HG02943 (cell line): Measurements from ENCODE around the gene RBM19.
"Not testable (repeated sequence)": the region's sequence is repeated elsewhere in the genome, so short reads cannot be mapped to it uniquely, and the experiment has no call there.

ENCODE experiments used
- ATAC-seq: cut with Tn5 transposase; IDR thresholded peaks from one replicate; pipeline ENCODE4 v1.9.1; 2021; ENCODE audit warnings: mild to moderate bottlenecking, low read depth, moderate library complexity; ENCODE audit not compliant: unreplicated experiment

RBM19 gene

DNA sequence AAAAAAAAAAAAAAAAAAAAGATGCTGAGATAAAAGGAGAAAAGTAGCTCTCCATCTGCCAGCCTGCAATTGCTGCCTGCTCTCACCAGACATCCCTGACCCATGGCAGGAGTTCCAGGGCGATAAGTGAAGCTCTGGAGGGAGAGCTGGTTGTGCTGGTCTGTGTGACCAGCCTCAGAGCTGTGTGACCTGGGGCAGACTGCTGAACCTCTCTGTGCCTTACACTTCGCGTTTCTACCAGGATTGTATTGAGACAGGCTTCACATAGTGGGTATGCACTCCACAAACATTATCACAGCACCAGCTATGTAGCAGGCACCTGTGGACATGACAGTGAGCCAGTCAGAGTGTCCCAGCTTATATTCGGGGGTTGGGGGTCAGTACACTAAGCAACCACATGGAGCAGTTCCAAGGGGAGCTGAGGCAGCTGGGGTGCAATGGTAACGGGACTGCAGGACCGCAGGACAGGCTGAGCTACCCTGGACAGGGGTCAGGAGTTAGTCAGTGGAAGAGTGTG, 57.5 kb downstream of the RBM19 start:
- ATAC-seq = no peak

DNA sequence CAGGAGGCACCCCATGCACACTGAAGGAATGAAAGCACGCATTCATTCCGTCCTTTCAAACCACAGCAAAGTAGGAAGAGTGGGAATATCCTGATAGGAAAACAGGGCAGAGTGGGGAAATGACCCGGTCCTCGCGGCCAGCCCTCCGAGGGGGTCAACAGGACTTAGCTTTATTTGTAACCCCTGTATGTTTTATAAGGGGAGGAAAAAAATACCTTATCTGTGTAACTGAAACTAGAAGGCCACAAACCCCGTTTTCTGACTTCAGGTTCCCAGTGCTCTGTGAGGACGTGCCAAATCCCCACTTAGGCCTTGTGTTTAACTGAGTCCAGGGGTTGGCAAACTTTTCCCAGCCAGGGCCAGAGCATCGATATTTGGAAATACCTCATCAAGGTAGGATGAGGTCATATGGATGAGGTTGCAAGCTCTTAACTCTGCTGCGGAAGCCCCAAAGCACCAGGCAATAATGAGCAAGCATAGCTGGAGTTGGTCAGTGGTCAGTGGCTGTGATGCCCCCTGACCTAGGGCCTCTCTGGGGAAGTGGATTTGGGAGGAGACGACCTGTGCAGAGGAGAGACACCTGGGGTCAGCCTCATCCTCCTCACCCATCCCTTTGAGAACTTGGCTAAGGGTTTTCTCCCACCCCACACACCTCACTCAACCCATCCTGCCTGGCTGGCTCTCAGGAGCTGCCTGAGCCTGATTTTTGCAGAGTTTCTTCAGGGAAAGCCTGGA, 58.5 kb downstream of the RBM19 start:
- no peak for ATAC-seq

DNA sequence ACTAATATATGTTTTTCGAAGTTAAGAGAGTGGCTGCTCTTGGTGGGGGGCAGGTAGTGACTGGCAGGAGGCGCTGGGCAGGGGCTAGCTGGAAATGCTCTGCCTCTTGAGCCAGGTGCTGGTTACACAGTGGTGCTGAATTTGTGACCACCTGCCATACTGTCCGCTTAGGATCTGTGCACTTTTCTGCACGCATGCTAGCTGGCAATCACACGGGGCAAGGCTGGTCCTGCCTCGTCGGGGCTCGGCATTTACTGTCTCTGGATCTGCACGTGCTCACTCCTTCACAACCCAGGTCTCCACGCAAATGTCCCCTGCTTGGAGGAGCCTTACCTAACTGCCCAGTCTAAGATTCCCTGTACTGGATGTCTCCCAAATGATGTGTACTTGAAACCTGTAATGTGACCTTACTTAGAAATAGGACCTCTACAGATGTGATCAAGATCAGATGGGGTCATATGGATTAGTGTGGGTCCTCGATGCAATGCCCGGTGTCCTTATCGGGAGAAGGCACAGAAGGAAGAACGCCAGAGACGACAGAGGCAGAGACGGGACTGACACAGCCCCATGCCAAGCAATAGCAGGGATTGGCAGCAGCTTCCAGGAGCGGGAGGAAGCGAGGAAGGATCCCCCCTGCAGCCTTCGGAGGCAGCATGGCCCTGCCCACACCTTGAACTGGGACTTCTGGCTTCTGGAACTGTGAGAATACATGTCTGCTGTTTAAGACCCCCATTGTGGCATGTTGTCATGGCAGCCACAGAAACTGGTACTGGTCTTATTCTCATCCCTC, 59.5 kb downstream of the RBM19 start:
- no peak for ATAC-seq

DNA sequence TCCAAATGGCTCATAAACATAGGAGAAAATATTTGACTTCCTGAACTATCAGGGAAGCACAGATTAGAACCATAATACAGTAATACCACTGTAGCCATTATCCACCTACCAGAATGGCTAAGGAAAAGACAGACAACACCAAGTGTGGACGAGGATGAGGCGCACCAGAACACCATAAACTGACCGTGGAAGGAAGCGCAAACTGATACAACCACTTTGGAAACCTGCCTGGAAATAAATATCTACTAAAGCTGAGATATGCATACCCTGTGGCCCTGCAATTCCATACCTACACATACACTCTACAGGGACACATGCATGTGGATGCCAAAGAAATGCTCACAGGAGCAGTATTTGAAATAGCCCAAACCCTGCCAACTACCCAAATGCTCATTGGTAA, 60.3 kb downstream of the RBM19 start:
- ATAC-seq = no peak

DNA sequence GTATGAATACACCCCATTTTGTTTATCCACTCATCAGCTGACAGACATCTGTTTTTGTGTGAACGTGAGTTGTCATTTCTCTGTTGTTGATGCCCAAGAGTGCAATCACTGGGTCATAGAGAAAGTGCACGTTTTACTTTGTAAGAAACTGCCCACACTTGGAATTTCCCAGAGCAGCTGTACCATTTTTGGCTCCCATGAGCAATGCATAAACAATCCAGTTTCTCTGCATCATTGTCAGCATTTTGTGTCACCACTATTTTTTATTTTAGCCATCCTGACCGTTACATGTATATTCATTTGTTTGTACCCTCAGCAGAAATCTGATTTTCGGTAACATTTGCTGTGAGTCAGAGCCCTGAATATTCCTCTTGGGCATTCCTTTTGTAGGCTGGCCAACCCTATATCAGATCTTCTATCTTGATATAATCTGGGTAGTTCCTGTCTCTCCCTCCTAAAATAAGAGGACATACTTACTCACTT, 62.7 kb downstream of the RBM19 start:
- ATAC-seq = no peak

DNA sequence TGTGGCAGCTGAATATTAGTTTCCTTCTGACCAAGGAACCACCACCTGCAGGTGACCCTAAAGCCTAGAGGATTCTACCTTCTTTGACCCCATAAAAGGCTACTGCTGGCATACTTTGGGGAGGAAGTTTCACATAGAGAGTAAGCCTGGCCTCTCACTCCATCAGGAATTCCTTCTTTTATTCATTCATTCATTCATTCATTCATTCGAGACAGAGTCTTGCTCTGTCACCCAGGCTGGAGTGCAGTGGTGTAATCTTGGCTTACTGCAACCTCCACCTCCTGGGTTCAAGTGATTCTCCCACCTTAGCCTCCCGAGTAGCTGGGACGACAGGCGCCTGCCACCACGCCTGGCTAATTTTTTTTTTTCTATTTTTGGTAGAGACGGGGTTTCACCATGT, 64.8 kb downstream of the RBM19 start:
- not testable (repeated sequence) for ATAC-seq

DNA sequence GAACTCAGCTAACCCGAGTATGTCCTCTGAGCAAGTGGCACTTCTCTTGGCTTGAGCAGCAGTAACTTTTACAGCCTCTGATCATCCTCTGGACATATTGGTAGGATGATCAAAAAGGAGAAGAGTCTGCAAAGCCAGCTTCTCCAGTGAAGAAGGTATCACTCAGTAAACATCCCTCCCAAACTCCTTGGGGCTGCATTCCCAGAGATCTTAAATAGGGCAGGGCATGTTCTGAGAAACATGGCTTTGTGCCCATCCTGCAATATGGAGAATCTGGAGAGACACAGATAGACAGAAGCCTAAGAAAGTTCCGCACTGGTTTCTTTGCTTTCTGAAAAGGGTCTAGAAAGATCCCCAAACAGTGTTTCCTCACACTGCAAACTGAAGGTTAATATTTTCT, 65.4 kb downstream of the RBM19 start:
- no peak for ATAC-seq

DNA sequence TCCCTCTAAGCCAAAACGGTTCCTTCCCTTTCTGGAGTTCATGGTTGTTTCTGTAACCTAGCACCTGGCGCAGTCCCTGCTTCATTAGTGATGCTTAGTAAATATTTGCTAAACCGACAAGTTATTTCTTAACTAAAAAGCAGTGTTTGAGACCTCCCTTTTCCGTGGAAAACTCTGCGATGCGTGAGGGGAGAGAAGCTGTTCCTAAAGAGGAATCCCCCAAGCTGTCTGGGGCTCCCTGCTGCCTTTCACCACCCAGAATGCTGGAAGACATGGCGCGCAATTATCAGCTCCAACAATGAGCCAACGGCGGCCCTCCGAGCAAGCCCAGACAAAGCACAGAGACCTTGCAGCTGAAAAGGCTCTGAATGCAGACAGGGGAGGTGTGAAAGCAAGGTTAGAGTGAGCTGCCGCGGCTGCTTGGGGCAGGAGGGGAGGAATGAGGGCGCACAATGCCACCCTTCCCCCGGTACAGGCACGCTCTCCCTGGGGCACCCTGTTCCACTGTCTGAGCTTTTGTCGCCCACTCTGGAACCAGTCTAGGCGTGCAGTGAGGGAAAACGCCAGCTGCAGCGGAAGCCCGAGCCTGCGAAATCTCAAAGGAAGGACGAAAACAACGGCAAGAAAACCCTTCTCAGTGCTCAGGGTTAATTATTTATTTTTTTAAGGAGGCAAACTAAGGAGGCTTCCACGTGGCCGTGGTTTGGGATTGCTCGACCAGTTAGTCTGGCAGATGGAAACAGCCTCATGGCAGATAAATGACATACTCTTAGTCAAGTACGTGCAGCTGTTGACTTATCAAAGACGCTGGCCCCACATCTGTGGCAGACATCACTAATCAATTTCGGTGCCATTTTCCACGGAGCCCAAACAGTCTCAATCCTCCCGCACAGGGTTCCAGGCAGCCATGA, 66.3 kb downstream of the RBM19 start:
- ATAC-seq = no peak

DNA sequence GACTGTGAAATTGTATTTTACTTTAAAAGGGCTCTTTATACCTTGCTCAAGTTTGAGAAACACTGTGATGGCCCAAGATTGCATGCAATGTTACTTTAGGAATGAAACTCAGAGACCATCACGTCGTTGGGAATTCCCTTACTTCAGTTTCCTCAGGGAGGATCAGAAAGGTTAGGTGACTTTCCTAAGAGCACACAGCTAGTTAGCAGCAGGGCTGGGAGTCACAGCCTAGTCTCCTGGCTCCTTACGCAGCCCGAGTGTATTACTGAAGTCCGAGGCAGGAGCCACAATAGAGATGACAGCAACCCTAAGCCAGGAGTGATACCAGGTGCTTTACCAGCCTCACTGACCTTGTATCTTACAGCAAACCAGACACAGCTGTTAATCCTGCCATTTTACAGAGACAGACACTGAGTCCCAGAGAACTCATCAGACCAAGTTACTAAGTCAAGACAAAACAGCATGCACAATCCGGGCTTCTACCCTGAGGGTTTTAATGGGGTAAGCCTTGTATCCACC, 67.0 kb downstream of the RBM19 start:
- ATAC-seq = no peak

DNA sequence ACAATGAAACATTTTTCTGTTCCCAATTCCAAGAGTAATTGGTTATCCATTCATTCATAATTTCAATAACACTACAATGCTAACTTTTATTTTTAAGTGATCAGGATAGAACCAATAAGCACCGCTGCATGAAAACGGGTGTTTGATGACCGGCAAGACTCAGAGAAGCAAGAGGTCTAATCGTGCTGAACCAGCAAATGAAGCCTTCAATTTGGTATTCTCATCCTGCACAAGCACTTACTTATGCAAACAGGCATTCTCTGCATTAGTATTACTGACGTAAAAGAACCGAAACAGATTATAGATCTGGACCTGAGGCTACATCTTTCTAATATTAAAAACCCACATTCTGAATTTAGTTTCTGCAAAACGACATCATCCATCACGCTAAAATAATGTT, 67.7 kb downstream of the RBM19 start:
- no peak for ATAC-seq

DNA sequence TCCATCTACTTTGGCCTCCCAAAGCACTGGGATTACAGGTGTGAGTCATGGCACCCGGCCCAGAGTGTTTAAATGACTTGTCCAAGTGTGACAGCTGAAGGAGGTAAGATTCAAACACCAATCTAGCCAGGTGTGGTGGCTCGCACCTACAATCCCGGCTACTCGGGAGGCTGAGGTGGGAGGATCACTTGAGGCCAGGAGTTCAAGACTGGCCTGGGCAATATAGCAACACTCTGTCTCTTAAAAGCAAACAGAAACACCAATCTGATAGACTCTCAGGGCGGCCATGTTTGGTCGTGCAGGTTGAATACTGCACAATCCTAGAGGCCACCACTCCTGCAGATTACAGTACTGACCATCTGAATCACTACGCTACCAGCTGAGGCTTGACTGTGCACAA, 68.7 kb downstream of the RBM19 start:
- no peak for ATAC-seq

DNA sequence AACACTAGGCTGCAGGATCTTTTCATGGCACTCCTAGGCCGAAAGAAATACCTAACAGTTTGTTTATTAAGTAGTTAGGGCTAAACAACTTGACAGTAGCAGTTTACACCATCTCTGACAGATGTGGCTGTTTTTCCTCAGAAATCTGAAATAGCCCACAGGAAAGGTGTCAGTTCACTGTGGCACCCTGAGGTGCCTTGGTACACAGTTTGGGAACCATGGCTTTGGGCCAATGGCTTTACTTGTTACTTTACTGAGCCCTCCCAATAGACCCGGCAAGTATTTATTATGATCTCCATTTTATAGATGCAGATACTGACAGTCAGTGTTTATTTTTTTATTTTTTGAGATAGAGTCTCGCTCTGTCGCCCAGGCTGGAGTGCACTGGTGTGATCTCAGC, 69.3 kb downstream of the RBM19 start:
- no peak for ATAC-seq

DNA sequence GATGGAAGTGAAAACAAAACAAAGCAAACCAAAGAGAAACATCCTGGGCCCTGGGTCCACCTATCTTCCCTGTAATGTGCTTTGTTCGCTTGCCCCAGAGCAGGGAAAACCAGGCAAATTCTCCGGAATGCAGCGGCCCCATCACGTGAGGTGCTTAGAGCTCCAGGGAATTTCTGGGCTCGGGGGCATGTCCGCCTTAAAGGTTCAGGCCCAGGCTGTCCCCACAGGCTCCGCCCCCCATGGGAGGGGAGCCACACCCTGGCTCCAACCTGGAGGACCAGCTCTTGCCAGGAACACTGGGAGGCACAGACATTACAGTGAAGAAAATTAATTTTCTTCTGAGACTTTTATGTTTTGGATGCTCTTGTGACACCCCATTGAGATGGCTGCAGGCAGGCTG, 69.9 kb downstream of the RBM19 start:
- no peak for ATAC-seq

DNA sequence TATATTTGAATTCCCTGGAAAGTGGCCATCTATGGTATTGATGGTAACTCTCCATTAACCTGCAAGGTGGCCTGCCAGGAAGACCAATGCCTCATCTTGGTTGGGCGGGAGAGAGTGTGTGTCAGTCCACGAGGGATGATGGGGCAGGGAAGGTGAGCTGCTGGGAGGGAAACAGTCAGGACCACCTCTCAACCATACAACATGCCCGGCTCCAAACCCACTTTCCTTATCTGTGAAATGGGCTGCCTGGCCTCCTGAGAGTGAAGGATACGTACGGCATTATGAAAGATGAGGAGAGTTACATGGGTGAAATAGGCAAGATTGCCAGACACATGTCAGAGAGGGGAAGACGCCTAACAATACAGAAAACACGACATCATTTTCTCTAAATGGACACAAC, 70.9 kb downstream of the RBM19 start:
- no peak for ATAC-seq

DNA sequence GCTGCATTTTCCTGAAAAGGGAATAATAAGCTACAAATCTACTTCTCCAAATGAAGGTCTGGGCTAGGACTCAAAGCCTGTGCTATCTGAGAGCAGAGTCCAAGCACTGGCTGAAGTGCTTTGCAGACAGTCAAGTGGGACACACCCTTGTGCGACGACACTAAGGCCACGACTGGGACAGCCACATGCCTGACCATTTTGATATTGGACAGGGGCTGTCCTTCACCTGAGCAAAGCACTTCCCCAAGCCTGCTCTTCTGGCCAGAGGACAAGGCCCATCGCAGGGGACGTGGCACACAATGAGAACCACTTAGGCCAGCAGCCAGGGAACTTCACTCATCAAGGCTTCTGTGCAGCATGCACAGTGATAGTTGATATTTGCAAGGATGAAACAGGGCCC, 71.4 kb downstream of the RBM19 start:
- ATAC-seq = no peak

DNA sequence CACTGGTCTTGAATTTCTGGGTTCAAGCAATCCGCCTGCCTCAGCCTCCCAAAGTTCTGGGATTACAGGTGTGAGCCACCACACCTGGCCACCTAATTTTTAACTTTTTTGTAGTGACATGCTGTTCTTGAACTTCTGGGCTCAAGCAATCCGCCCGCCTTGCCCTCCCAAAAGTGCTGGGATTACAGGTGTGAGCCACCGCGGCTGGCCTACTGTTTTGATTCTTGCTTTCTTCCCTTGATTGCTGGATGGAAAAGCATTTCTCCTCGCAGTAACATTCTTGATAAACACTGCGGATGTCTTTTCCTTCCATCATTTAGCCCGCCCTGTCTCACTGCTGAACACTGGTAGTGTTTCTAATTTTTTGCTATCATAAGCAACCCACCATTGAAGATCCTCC, 72.9 kb downstream of the RBM19 start:
- no peak for ATAC-seq

DNA sequence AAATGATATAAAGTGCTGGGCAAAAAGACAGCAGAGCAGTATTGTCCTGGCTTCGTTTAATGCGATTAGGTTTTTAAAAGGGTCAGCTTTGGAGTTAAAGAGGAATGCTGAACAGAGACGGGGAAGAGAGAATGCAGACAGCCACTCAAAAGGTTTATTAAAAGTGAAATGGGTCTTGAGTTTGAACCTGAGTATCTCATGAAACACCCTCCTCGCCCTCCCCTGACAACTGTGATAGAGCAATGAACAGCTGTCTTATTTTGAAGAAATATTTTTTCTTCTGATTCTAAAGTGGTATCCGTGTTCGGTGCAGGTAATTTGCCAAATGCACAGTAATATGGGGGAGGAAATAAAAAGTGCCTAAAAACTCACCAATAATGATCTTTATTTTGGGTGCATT, 73.6 kb downstream of the RBM19 start:
- ATAC-seq = no peak

DNA sequence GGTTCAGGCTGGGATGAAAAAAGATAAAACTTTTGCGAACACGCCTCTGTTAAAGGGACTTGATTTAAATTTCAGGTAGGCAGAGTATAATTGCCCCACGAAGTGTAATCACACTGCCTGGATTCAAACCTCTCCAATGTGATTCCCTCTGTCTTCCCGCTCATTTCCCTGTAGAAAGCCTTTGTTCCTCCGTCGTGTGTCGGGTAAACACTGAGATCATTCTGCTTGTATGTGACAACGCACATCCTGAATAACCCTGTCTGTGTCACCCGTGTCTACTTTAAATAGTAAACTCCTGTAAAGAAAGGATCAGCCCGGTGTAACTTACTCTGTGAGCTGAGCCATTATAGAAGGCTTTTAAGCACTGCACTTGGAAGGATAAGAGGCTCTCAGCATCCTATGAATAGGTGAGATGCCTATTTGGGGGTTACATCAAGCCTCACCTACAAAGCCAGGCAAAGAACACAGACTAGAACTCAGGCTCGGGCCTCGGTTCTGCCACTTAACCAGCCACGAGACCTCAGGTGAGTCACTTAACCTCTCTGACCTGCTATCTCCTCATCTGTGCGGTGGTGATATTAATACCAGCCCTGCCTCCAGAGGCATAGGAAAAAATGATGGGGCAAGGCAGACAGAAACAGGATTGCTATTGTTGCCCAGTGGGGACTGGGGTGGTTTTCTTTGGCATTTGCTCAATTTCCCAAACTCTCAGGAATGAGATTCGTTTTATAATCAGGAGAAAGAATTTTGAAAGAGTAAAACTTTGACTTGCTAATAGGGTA, 74.2 kb downstream of the RBM19 start:
- ATAC-seq = no peak

DNA sequence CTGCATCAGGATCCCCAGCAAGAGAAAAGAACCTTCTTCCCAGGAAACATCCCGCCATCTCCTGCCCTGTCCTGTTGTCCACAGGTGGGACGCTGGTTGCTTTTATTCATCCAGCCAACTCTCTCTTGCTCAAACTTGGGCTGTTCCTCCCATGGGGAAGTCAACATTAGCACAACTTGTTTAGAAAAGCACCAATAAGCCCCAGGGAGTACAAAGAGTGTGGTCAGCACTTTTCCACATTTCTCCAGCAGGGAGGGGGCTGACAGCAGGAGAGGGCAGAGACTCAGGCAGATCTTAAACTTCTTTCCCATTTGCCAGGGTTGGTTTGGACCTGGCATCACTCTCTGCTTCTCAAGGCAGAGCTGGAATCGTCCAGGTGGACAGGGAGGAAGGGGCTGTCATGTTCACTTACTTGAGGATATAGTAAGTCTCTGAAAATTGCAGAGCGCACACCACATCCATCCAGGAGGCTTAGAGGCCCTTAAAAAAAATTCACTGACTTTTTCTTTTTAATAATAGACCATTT, 74.9 kb downstream of the RBM19 start:
- no peak for ATAC-seq
